Activated CD8-positive, alpha-beta memory T cell treated with anti-CD3 and anti-CD28 coated beads, Interleukin-2, amount 50 U/mL, for 1 hour (primary cell): ENCODE data around the gene TMEM60.
"Not testable (repeated sequence)": the region's sequence is repeated elsewhere in the genome, so short reads cannot be mapped to it uniquely, and the experiment has no call there.

Experiments used
- DNase-seq: peaks from one replicate; pipeline ENCODE4 v3.0.0-alpha.2; 2020; ENCODE audit errors: extremely low read depth

Gene TMEM60, protein sequence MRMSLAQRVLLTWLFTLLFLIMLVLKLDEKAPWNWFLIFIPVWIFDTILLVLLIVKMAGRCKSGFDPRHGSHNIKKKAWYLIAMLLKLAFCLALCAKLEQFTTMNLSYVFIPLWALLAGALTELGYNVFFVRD

DNA sequence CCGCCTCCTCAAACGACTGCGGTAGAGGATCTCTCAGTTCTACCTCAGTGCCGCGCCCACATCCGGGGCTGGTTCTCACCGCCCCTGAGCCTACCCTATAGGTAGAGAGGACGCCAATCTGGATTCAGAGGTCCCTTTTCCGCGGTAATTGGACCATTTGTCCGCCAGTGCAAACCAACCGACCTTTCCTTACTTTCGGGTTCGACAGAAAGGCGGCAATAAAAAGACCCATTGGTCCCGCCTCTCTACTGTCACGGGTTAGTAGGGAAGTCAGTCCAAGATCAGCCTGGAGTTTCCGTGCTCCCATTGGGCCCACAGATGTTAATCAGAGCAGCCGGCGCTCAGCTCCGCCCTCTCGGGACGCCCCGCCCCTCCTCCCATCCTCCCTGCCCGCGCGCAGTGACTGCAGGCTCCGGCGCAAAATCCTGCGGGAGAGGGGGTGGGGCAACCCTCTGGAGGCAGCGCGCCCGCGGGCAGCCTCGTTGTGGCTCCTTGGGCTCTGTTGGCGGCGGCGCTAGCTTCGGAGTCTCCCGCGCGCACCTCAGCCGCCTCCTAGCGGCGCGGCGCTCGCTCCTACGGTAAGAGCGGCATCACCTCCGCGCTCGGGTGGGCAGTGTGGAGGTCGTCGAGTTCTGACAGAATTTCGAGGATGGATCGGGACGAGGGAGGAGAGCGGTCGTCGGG is at the start of gene TMEM60, which contains the start of gene PHTF2:
Gene TMEM60, minus strand, starts transcription at position 41 of the 684 bp plus-strand sequence. CDS start 4,061 bp downstream, outside the sequence.
Gene PHTF2, plus strand, starts transcription at position 380 of the 684 bp plus-strand sequence.
- peak; percentile 77 for DNase-seq

DNA sequence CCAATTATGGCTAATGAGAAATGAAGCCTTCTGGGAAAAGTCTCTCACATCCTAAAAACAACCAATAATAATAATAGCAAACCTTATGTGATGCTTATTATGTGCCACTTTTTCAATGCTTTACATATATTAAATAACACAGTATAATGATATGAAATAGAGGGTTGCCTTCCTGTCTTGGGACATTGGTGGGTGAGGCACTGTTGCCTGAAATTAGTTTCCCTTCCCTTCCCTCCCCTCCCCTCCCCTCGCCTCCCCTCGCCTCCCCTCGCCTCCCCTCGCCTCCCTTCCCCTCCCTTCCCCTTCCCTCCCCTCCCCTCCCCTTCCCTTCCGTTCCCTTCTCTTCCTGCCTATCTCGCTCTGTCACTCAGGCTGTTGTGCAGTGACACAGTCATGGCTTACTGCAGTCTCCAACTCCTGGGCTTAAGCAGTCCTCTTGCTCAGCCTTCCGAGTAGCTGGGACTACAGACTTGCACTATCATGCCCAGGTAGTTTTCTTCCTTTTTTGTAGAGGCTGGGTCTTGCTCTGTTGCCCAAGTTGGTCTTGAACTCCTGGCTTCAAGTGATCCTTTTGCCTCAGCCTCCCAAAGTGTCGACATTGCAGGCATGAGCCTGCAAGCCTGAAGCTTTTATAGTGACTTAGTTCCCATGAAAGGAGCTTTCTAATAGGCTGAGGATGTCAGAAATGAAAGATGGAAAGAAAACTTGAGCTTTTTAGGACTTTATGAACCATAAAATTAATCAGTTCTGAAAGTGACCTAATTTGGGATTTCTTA is 48.3 kb upstream of the TMEM60 start:
- no peak for DNase-seq

DNA sequence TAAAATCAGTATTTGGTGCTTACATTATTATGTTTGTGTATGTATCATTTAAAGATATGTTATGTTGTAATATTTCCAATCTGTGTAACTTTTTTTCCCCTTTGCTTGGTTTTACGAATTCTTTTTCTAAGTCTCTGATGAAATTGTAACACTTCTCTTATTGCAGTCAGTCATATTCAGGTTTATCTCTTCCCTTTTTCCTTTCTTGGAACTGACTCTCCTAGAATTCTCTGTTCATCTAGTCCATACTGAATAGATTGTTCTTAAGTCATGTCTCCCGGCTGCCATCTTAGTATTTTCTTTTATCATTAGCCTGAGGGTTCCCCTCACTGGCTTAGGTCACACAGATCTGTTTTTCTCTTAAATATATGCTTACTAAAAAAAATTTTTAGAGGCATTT is 45.0 kb upstream of the TMEM60 start:
- no peak for DNase-seq

DNA sequence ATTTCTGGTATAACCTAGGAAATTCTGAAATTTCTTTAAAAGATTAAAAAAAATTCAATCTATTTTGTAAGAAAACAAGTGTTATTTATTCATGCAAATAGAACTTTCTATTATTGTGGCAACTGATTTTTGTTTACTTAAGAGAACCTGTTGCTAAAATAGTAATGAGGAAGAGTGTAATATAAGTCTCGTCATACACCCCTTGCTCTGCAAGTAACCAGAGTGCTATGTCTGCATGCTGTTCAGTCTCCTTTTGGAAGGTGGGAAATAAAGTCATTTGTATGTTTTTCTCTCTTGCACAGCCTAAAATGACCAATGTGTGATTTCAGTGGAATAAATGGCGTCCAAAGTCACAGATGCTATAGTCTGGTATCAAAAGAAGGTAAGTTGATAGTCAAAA is 41.7 kb upstream of the TMEM60 start:
- no peak for DNase-seq

DNA sequence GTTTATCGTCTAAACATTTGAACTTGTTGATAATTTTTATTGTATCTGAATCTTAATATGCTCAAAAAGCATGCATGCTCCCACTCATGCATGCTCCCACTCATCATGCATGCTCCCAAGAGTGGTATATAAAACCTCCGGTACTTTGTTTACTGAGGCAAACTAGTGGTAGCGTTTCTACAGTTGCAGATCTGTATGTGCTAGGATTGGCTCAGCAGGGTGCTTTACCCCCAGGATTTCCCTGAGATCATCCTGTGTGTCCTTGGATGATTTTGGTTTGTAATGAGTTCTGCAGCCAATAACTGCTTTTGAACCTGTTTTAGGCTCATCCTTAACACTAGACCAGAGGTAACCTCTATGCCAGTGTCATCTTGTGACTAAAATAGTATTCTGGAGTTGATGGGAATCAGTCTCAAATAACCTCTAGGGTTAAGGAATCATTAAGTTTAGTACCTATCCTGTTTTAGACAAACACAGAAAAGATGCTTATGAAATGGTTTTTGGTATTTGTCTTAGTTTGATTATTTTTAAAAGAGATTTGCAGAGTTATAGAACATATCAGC is 40.8 kb upstream of the TMEM60 start:
- DNase-seq, result no peak

DNA sequence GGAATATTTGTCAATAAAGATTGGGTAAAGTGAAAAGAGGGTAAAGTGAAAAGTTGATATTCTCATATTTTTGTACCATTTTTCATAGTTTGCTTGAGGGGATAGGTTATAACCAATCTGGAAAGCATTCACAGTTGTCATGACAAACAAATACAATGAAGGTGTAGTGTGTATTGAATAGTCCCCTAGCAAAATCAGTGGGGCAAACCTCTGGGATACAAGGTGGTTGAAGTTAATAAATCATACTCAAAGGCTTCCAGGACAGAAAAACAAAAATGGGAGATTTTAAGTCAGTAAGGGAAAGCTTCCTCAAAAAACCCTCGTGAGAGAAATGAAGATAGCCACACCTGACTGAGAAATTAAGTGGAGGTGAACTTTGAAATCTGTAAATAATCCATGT is 39.7 kb upstream of the TMEM60 start:
- DNase-seq, result no peak

DNA sequence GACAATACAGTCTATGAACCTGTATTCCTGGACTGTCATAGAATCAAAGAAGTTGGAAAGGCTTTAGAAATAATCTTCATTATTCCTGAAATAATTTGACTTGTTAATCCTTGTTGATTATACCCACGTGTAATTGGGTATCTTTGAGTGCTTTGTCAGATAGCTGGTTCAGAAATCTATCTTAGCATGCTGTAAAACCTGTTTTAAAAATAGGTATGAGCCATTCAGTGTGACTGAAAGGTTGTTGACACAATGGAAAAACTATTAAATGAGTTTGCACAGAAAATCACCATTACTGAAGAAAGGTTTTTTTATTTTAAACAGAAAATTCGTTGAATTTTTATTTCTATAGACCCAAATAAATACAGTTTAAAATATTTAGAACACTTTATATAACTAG is 39.0 kb upstream of the TMEM60 start:
- no peak for DNase-seq

DNA sequence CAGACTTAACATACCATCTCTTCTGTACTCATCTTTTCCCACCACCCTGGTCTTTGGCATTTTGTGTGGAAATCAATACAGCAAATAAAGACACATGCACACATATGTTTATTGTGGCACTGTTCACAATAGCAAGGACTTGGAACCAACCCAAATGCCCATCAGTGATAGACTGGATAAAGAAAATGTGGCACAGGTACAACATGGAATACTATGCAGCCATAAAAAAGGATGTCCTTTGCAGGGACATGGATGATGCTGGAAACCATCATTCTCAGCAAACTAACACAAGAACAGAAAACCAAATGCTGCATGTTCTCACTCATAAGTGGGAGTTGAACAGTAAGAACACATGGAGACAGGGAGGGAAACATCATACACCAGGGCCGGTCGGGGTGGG is 38.2 kb upstream of the TMEM60 start:
- DNase-seq, result not testable (repeated sequence)

DNA sequence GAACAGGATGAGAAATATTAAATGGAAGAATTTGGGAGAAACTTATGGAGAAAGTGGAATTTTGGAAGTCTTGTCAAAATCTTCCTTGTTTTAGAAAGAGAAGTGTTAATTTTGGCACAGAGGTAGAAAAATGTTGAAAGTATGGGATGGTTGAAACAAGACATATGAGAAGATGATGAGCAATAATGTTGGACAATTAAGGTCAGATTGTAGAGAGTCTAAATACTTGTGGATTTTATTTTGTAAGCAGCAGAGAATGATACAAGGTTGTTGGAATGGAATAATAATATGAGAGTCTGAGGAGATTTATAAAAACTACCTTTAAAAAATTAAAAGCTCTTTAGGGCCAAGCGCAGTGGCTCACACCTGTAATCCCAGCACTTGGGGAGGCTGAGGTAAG is 34.9 kb upstream of the TMEM60 start:
- no peak for DNase-seq

DNA sequence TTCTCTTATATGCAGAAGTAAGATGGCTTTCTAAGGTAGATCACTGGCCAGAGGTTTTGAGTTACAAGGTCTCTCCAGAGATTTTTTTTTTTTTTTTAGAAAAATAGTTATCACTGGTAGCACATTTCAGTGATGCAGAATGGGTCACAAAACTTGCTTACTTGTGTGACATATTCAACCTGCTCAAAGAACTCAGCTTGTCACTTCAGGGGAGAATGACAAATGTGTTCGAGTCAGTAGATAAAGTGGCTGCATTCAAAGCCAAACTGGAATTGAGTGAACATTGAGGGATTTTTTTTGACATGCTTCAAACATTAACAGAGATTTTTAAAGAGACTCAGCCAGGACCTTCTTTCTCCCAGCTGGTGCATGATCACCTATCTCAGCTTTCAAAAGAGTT is 33.7 kb upstream of the TMEM60 start:
- DNase-seq, result no peak

DNA sequence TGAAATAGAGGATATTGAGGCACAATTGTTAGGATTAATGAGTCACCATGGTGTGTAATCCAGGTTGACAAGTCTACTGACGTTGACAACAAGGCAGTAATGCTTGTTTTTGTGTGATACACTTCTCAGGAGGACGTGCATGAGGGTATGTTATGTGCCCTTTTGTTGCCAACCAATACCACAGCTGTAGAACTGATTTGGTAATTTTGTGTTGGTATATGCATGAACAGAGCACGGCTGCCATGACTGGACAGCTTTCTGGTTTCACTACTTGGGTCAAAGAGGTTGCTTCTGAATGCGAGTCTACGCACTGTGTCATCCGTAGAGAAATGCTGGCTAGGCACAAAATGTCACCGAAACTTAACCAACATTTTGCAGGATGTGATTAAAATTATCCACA is 33.2 kb upstream of the TMEM60 start:
- no peak for DNase-seq

DNA sequence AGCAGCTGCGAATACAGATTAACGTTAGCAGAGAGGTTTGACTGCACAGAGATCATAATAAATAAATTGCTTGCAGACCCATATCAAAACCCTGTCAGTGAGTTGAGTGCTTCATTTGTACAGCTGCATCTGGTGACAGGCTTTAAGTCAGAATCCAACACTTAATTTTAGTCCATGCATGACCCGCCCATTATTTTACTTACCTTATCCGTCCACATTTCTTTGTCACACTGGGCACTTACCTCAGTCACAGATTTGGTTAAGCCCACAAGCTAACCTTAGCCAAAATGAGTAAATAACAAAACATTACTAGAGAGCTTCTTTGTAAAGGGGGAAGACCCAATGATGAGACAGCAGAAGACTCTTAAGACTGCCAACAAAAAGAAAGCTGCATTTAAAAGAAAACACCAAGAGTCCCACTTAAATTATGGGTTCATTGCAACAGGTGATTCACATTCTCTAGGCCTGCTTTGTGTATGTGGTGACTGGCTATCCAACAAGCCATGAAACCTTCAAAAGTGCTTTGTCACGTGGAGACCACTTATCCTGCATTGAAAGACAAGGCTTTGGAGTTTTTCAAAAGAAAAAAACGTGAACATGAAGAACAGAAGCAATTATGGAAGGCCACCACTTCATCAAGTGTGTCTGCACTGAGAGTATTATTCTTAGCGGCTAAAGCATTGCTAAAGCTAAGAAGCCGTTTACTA is 32.6 kb upstream of the TMEM60 start:
- DNase-seq, result no peak

DNA sequence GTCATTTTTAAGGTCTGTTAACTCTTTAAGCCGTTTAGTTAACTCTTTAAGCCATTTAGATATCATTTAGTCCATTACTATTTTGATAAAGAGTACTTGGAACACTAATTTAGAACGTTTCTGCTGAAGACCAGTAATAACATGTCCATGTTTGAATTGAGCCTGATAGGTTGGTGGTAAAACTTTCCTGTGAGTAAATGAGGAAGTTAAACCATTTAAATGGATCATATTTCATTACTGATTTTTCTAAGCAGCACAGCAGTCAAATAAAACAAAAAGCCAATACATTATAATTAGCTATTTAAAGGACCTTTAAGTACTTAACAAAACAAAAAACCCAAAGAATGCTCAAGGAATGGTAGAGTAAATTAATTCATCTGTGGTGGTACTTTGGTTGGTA is 29.8 kb upstream of the TMEM60 start:
- DNase-seq, result no peak

DNA sequence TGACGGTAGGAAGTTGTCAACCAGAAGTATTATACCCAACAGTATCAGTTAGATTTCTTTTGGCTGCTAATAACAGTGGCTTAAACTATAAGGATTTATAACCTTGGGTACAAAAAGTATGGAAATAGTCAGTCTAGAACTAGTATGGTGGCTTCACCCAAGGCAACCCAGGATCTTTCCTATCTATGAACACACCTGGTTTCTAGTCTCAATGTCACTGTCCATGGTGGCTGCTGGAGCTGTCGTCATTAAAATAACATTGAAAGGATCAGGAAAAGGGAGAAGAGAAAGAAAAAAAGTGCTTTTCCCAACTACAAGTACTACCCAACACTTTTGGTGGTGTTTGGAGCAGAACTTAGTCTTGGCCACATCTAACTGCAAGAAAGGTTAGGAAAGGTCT is 28.1 kb upstream of the TMEM60 start:
- no peak for DNase-seq

DNA sequence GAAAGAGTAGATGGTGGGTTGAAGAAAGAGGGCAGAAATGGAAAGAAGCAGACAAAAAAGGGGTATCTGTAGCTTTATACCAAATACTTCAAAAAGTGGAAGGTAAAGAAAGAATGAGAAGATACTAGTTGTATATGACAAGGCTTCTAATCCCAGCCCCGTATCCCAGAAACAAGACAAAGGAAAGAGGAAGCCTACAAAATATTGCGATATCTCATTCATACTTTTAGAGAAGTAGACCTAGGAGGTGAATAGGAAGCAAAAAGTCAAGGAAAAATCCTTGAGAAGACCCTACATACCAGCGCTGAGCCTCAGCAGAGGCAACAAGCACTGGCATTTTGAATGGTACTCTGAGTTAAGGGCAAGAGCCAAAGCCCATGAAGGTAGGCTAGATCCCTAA is 26.9 kb upstream of the TMEM60 start:
- DNase-seq, result no peak

DNA sequence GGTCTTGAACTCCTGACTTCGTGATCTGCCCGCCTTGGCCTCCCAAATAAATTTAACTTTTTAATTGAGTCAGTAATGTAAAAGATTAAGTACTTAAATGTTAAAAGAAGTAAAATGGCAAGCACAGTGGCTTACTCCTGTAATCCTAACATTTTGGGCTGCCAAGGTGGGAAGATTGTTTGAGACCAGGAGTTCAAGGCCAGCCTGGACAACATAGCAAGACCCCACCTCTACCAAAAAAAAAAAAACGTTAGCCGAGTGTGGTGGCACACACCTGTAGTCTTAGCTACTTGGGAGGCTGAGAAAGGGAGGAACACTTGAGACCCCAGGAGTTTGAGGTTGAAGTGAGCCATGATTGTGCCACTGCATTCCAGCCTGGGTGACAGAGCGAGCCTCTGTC is 26.4 kb upstream of the TMEM60 start:
- no peak for DNase-seq

DNA sequence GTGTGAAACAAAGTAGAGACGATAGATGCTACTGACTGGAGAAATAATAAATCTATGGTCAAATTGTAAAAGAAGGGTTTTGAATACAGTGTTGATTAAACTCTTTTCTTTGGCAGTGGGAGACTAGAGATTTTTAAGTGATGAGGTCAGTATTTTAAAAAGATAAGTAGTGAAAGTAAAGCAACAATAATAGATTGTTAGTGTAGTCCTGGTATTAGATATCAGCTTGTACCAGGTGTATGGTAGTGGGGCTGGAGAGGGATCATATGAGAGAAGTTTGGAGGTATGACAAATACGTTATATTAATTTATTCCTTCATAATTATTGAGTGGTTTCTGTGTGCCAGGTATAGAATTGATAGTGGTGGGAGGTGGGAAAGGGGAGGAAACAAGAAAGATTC is 25.6 kb upstream of the TMEM60 start:
- DNase-seq, result no peak

DNA sequence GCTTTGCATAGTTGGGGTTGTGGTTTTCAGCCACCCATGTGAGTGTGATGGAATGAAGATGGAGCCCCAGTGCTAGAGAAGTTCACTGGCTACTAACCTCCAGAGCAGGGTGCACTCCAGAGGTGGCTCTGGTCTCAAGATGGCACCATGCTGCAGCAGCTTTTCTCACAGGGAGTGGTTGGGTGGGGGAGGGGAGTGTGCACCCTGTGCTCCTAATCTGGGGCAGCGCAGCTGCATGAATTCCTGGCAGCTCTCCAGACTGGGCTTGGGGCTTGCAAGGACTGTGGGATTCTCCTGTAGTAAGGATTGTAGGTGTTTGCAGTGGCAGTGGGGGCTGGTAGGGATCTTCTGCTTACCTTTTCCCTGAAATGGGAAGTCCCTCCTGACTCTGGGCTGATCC is 24.0 kb upstream of the TMEM60 start:
- DNase-seq, result no peak

DNA sequence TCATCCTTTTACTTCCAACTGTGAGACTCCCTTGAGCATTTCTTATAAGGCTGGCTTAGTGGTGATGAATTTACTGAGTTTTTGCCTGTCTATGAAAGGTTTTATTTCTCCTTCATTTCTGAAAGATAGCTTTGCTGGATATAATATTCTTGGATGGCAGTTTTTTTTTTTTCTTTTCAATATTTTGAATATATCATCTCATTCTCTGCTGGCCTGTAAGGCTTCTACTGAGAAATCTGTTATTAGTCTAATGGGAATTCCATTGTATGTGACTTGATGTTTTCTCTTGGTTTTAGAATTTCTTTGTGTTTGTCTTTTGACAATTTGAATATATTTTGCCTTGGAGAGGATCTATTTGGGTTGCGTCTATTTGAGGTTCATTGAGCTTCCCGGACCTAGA is 22.7 kb upstream of the TMEM60 start:
- no peak for DNase-seq

DNA sequence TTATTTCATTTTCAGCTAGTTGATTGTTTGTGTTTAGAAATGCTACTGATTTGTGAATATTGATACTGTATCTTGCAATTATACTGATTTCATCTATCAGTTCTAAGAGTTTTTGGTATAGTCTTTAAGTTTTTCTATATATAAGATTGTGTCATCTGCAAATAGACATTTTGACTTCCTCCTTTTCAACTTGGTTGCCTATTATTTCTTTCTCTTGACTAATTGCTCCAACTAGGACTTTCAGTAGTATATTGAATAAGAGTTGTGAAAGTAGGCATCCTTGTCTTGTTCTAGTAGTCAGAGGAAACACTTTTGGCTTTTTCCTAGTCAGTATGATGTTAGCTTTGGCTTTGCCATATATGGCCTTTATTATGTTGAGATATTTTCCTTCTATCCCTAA is 20.8 kb upstream of the TMEM60 start:
- DNase-seq, result no peak

DNA sequence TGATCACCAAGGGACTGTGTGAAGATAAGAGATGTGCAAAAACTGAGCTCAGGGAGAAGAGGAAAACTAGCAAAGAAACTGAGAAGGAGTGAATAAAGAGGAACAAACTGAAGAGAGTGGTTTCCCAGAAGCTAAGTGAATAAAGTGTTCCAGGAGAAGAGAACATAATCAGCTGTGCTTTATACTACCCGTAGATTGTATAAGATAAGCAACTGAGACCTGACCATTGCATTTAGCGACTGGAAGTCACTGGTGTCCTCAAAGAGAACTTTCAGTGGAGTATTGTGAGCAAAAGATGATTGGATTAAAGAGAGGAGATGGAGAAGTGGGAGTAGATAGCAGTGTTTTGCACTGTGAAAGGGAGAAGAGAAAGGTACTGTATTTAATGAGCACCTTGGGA is 14.9 kb upstream of the TMEM60 start:
- no peak for DNase-seq

DNA sequence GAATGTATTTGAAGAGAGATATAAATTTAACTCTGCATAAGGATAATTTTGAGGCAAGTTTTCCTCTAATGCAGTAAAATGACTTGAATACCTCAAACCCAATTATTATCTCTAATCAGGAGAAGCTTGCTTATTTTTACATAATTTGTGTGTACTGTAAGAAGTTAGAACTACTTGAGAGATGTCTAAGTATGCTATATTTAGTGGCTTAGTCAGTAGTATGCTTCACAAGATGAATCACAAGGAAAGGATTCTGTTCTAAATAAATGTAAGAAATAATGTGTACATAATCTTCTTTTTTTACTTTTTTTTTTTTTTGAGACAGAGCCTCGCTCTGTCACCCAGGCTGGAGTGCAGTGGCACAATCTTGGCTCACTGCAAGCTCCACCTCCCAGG is 14.1 kb upstream of the TMEM60 start:
- no peak for DNase-seq
